GM18909 (cell line): ENCODE measurements around the gene ZNF619.

Source experiments
- ATAC-seq: cut with Tn5 transposase; IDR thresholded peaks from one replicate; pipeline ENCODE4 v1.9.1; 2021; ENCODE audit warnings: mild to moderate bottlenecking; ENCODE audit not compliant: unreplicated experiment, poor library complexity

The ZNF619 gene

GRCh38 chr3:40524222-40524567, 47.3 kb downstream of the ZNF619 start:
- peak; percentile 23 for ATAC-seq

- peak; percentile 99 for ATAC-seq
These were observed 47.8 kb downstream of the ZNF619 start, which contains the start of gene ZNF621 for GRCh38 chr3:40524568-40525285. TSS of gene ZNF621 (plus strand) at chr3:40524960. CDS start at chr3:40525841, 881 bp downstream.

DNA sequence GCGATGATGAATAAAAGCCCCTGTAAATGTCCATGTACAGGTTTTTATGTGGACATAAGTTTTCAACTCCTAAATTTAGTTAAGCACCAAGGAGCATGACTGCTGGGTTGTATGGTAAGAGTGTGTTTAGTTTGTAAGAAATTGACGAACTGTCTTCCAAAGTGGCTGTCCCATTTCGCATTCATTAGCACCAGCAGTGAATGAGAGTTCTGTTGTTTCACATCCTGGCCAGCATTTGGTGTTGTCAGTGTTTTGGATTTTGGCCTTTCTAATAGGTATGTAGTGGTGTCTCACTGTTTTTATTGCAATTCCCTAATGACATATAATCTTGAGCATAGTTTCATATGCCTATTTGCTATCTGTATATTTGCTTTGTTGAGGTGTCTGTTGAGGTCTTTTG, 51.5 kb downstream of the ZNF619 start:
- ATAC-seq = no peak

DNA sequence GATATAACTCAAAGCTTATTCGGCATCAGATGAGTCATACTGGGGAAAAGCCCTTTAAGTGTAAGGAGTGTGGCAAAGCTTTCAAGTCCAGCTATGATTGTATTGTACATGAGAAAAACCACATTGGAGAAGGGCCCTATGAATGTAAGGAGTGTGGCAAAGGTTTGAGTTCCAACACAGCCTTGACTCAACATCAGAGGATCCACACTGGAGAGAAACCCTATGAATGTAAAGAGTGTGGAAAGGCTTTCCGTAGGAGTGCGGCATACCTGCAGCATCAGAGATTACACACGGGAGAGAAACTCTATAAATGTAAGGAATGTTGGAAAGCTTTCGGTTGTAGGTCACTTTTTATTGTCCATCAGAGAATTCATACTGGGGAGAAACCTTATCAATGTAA, 55.3 kb downstream of the ZNF619 start:
- no peak for ATAC-seq

- no peak for ATAC-seq
These were observed 57.4 kb downstream of the ZNF619 start for GRCh38 chr3:40534283-40534682.
